ENCODE results near the gene ZBTB16. TPM values are rescaled to one million over a fixed set of nuclear protein-coding genes. Genes with fewer than 3 reads are reported as not detected.

Gene ZBTB16
- polyA plus RNA-seq, 1 donor from 2014 or later = 0.45 TPM

GRCh38 chr11:114056409-114056808, 3.1 kb upstream of the ZBTB16 start:
- Histone ChIP-seq H3K9me3 (ENCODE audit: low read length) (no peaks in the 10 kb centered on the region), H3K4me3 (ENCODE audit: low read length) (no peak overlapping the region), H4K20me1 (ENCODE audit: insufficient read depth) (no peaks in the 10 kb centered on the region), H3K9me2 (ENCODE audit: insufficient read depth, low read length) (no peaks in the 10 kb centered on the region), H3K27me3 (ENCODE audit: insufficient read depth, low read depth, low read length) (peaks cover 20% of the 10 kb centered on the region), H3K4me2 (ENCODE audit: low read length) (no peak overlapping the region), H3K36me3 (ENCODE audit: insufficient read depth, low read length) (no peaks in the 10 kb centered on the region), H3K27ac (ENCODE audit: low read length) (no peak overlapping the region), H3K79me2 (replicated peaks; ENCODE audit: insufficient read depth, low read length) (peaks cover 6% of the 10 kb centered on the region), H3K9ac (ENCODE audit: low read length) (no peak overlapping the region), H3F3A (ENCODE audit: insufficient read depth, low read length, poor library complexity, severe bottlenecking) (no peaks in the 10 kb centered on the region), H2AFZ (ENCODE audit: low read depth, low read length) (no peak overlapping the region)
- TF ChIP-seq SMC3 (conservative IDR thresholded peaks at IDR 0.05; ENCODE audit: poor library complexity) (no peak), REST (IDR thresholded peaks at IDR 0.05; ENCODE audit: borderline replicate concordance) (no peak), EZH2 (IDR thresholded peaks at IDR 0.05; ENCODE audit: borderline replicate concordance, insufficient read depth, low read length, poor library complexity, severe bottlenecking) (no peak), POLR2AphosphoS5 (IDR thresholded peaks at IDR 0.05) (no peak), RAD21 (conservative IDR thresholded peaks at IDR 0.05) (no peak), EP300 (conservative IDR thresholded peaks at IDR 0.05; ENCODE audit: poor library complexity, severe bottlenecking) (no peak), MXI1 (conservative IDR thresholded peaks at IDR 0.05; ENCODE audit: poor library complexity, severe bottlenecking) (no peak), TAF1 (IDR thresholded peaks at IDR 0.05; ENCODE audit: low read depth) (no peak), CTCF (IDR thresholded peaks at IDR 0.05; ENCODE audit: poor library complexity, severe bottlenecking) (no peak)

GRCh38 chr11:114057147-114057546, 2.4 kb upstream of the ZBTB16 start:
- Histone ChIP-seq H3K27ac (ENCODE audit: low read length) (no peak overlapping the region), H3K9me2 (ENCODE audit: insufficient read depth, low read length) (no peaks in the 10 kb centered on the region), H3K9me3 (ENCODE audit: low read length) (no peaks in the 10 kb centered on the region), H3K27me3 (ENCODE audit: insufficient read depth, low read depth, low read length) (peaks cover 21% of the 10 kb centered on the region), H3K9ac (ENCODE audit: low read length) (no peak overlapping the region), H3K4me3 (ENCODE audit: low read length) (no peak overlapping the region), H3F3A (ENCODE audit: insufficient read depth, low read length, poor library complexity, severe bottlenecking) (no peaks in the 10 kb centered on the region), H3K4me2 (ENCODE audit: low read length) (no peak overlapping the region), H3K36me3 (ENCODE audit: insufficient read depth, low read length) (no peaks in the 10 kb centered on the region), H4K20me1 (ENCODE audit: insufficient read depth) (no peaks in the 10 kb centered on the region), H2AFZ (ENCODE audit: low read depth, low read length) (no peak overlapping the region), H3K79me2 (replicated peaks; ENCODE audit: insufficient read depth, low read length) (peaks cover 11% of the 10 kb centered on the region)
- TF ChIP-seq TAF1 (IDR thresholded peaks at IDR 0.05; ENCODE audit: low read depth) (no peak), CTCF (IDR thresholded peaks at IDR 0.05; ENCODE audit: poor library complexity, severe bottlenecking) (no peak)
